Mucosa of stomach (tissue), 1 donor: ENCODE measurements around the gene GMDS.

Experiments used
- H3K27me3 ChIP-seq: one replicate; pipeline ENCODE4 v1.7.0; 2013; ENCODE audit warnings: mild to moderate bottlenecking, low read length; ENCODE audit not compliant: control insufficient read depth, insufficient read depth
- H3K36me3 ChIP-seq: one replicate; pipeline ENCODE4 v1.7.0; 2013; ENCODE audit warnings: low read length; ENCODE audit not compliant: control insufficient read depth, insufficient read depth
- H3K4me1 ChIP-seq: one replicate; pipeline ENCODE4 v1.7.0; 2013; ENCODE audit warnings: mild to moderate bottlenecking, low read length; ENCODE audit not compliant: control insufficient read depth, insufficient read depth
- H3K4me3 ChIP-seq: one replicate; pipeline ENCODE4 v1.7.0; 2013; ENCODE audit warnings: low read length
- H3K9ac ChIP-seq: one replicate; pipeline ENCODE4 v1.7.0; 2013; ENCODE audit warnings: mild to moderate bottlenecking, low read length, moderate library complexity
- H3K9me3 ChIP-seq: one replicate; pipeline ENCODE4 v1.7.0; 2013; ENCODE audit warnings: mild to moderate bottlenecking, low read length, moderate library complexity; ENCODE audit not compliant: control insufficient read depth
- donor health status: Pancreatic carcinoma.

GMDS gene

DNA sequence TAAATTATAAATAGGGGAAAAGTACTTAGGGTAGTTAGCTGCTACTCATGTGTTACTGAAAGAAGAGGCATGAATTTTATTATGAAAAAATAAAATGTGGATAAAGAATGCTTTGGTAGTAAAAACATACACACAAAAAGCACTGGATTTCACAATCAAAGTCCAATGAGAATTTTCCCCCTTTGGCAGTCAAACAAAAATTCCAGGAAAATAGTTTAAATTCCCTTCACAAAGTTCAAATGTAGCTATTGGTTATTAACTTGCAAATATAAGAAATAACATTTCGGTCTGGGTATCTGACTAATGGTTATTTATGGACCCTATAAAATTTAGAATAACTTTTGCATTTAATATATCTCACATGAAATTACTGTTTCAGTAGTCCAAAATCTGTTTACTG, 425.2 kb downstream of the GMDS start:
- Histone ChIP-seq H3K9ac (no peak overlapping the region), H3K4me3 (no peak overlapping the region), H3K36me3 (no peaks in the 10 kb centered on the region), H3K4me1 (no peaks in the 10 kb centered on the region), H3K9me3 (no peaks in the 10 kb centered on the region), H3K27me3 (no peaks in the 10 kb centered on the region)

DNA sequence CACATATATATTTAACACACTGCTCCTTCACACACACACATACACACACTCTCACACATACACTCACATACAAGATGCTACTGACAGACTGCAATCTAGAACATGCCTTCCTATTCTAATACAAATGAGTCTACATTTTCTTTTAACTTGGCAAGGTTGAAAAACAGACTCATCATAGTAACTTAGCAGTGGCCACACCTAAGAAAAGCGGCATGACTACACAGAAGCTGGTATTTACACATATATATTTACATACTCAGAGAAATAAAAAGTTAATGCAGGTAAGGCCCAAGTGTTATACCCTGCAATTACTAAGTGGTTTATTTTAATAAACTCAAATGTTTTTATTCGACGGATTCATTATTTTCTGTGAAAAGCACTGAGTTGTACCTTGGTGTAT, 426.4 kb downstream of the GMDS start:
- Histone ChIP-seq H3K9me3 (no peaks in the 10 kb centered on the region), H3K9ac (no peak overlapping the region), H3K27me3 (no peaks in the 10 kb centered on the region), H3K4me3 (no peak overlapping the region), H3K4me1 (no peaks in the 10 kb centered on the region), H3K36me3 (no peaks in the 10 kb centered on the region)

- no peaks in the 10 kb centered on the region for H3K36me3 ChIP-seq
- no peaks in the 10 kb centered on the region for H3K9me3 ChIP-seq
- no peak overlapping the region for H3K4me3 ChIP-seq
- no peak overlapping the region for H3K9ac ChIP-seq
- no peaks in the 10 kb centered on the region for H3K4me1 ChIP-seq
- no peaks in the 10 kb centered on the region for H3K27me3 ChIP-seq
These were observed 428.2 kb downstream of the GMDS start for GRCh38 chr6:1817033-1817761.

- Histone ChIP-seq H3K27me3 (no peaks in the 10 kb centered on the region), H3K9me3 (no peaks in the 10 kb centered on the region), H3K4me1 (no peaks in the 10 kb centered on the region), H3K36me3 (no peaks in the 10 kb centered on the region), H3K9ac (no peak overlapping the region), H3K4me3 (no peak overlapping the region)
These were observed 429.5 kb downstream of the GMDS start for GRCh38 chr6:1815827-1816452.

- Histone ChIP-seq H3K4me3 (no peak overlapping the region), H3K9me3 (no peaks in the 10 kb centered on the region), H3K36me3 (no peaks in the 10 kb centered on the region), H3K4me1 (no peaks in the 10 kb centered on the region), H3K9ac (no peak overlapping the region), H3K27me3 (no peaks in the 10 kb centered on the region)
These were observed 431.1 kb downstream of the GMDS start for GRCh38 chr6:1814279-1814678.

DNA sequence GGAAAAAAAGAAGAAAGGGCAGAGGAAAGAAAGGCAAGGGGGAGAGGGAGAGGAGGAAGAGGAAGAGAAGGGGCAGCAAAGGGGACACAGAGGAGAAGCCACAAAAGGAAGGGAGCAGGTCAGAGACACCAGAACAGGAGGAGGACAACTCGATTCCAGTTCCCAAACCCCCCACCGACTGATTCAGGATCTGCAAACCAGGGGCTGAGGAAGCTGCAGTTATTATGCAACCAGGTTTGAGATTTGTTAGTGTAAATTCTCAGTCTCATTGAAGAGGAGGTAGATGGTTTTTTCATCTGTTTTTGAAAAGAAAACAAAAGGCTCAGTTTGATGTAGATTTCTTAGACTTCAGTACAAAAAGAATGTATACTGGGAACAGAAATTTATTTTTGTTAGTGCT, 432.9 kb downstream of the GMDS start:
- Histone ChIP-seq H3K9ac (no peak overlapping the region), H3K27me3 (no peaks in the 10 kb centered on the region), H3K4me1 (no peaks in the 10 kb centered on the region), H3K36me3 (no peaks in the 10 kb centered on the region), H3K9me3 (no peaks in the 10 kb centered on the region), H3K4me3 (no peak overlapping the region)

- Histone ChIP-seq H3K27me3 (no peaks in the 10 kb centered on the region), H3K36me3 (no peaks in the 10 kb centered on the region), H3K4me3 (no peak overlapping the region), H3K4me1 (no peaks in the 10 kb centered on the region), H3K9ac (no peak overlapping the region), H3K9me3 (no peaks in the 10 kb centered on the region)
These were observed 433.4 kb downstream of the GMDS start for GRCh38 chr6:1812034-1812433.

- Histone ChIP-seq H3K9me3 (no peaks in the 10 kb centered on the region), H3K4me3 (no peak overlapping the region), H3K27me3 (no peaks in the 10 kb centered on the region), H3K36me3 (no peaks in the 10 kb centered on the region), H3K9ac (no peak overlapping the region), H3K4me1 (no peaks in the 10 kb centered on the region)
These were observed 434.5 kb downstream of the GMDS start for GRCh38 chr6:1810880-1811279.

- Histone ChIP-seq H3K4me3 (no peak overlapping the region), H3K36me3 (no peaks in the 10 kb centered on the region), H3K4me1 (no peaks in the 10 kb centered on the region), H3K9me3 (no peaks in the 10 kb centered on the region), H3K9ac (no peak overlapping the region), H3K27me3 (no peaks in the 10 kb centered on the region)
These were observed 436.0 kb downstream of the GMDS start for GRCh38 chr6:1809291-1809988.

DNA sequence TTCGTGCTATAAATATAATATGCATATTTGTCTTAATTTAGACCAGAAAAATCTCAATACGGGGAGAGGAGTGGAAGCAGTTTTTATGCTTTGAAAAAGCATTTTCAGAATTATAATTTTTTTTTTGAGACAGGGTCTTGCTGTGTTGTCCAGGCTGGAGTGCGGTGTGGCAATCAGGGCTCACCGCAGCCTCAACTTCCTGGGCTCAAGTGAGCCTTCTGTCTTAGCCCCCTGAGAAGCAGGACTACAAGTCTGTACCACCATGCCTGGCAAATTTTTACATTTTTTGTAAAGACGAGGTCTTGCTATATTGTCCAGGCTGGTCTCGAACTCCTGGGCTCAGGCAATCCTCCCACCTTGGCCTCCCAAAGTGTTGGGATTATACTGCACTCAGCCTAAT, 438.5 kb downstream of the GMDS start:
- H3K4me3 ChIP-seq = no peak overlapping the region
- H3K4me1 ChIP-seq = no peaks in the 10 kb centered on the region
- no peaks in the 10 kb centered on the region for H3K36me3 ChIP-seq
- H3K9me3 ChIP-seq = no peaks in the 10 kb centered on the region
- no peaks in the 10 kb centered on the region for H3K27me3 ChIP-seq
- no peak overlapping the region for H3K9ac ChIP-seq

GRCh38 chr6:1802491-1803395, 442.7 kb downstream of the GMDS start:
- no peaks in the 10 kb centered on the region for H3K9me3 ChIP-seq
- H3K27me3 ChIP-seq = no peaks in the 10 kb centered on the region
- no peak overlapping the region for H3K9ac ChIP-seq
- H3K4me3 ChIP-seq = no peak overlapping the region
- no peaks in the 10 kb centered on the region for H3K36me3 ChIP-seq
- H3K4me1 ChIP-seq = peaks cover 6% of the 10 kb centered on the region
